Measurements from ENCODE around the gene HTRA1. TPM values are rescaled to one million over a fixed set of nuclear protein-coding genes. Genes with fewer than 3 reads are reported as not detected.
A peak's percentile ranks its signal among the peaks of the same experiment; 100 is the strongest.

The HTRA1 gene
- total RNA-seq, 1 donor from 2014 or later: 17.0 TPM

- Mint-ChIP-seq H3K4me3 (no peak overlapping the region), H3K27me3 (ENCODE audit: insufficient read depth, low read depth) (peaks cover 11% of the 10 kb centered on the region), H3K4me1 (peaks cover 14% of the 10 kb centered on the region), H3K9me3 (no peaks in the 10 kb centered on the region), H3K36me3 (no peaks in the 10 kb centered on the region), H3K27ac (no peak overlapping the region)
- H3K4me2 ChIP-seq: no peak overlapping the region
- H2AFZ ChIP-seq (replicated peaks): no peak overlapping the region
- no peak overlapping the region for H3K9ac ChIP-seq
- no peak overlapping the region for H3K4me3 ChIP-seq
- no peaks in the 10 kb centered on the region for H3K36me3 ChIP-seq
- no peaks in the 10 kb centered on the region for H4K20me1 ChIP-seq (ENCODE audit: low read depth)
- TF ChIP-seq EZH2phosphoT487 (IDR thresholded peaks at IDR 0.05) (no peak), EZH2 (IDR thresholded peaks at IDR 0.05) (no peak), CTCF (IDR thresholded peaks at IDR 0.05) (no peak)
- no peaks in the 10 kb centered on the region for H3K27me3 ChIP-seq
- H3K9me3 ChIP-seq (ENCODE audit: low read depth): no peaks in the 10 kb centered on the region
- no peaks in the 10 kb centered on the region for H3K4me1 ChIP-seq
- H3K27ac ChIP-seq: no peak overlapping the region
- no peak for DNase-seq (ENCODE audit: low spot score)
- no peaks in the 10 kb centered on the region for H3K79me2 ChIP-seq (ENCODE audit: low read depth)
- no peaks in the 10 kb centered on the region for H3F3A ChIP-seq (ENCODE audit: low read depth)
Measured at GRCh38 chr10:122516734-122517133, 55.4 kb downstream of the HTRA1 start.

- Mint-ChIP-seq H3K27me3 (ENCODE audit: insufficient read depth, low read depth) (peaks cover 6% of the 10 kb centered on the region), H3K4me3 (no peak overlapping the region), H3K36me3 (no peaks in the 10 kb centered on the region), H3K4me1 (peaks cover 14% of the 10 kb centered on the region), H3K9me3 (peaks cover 4% of the 10 kb centered on the region), H3K27ac (no peak overlapping the region)
- no peak overlapping the region for H2AFZ ChIP-seq (replicated peaks)
- no peaks in the 10 kb centered on the region for H3K4me1 ChIP-seq
- H3K27ac ChIP-seq: no peak overlapping the region
- no peaks in the 10 kb centered on the region for H3F3A ChIP-seq (ENCODE audit: low read depth)
- TF ChIP-seq EZH2 (IDR thresholded peaks at IDR 0.05): no peak
- TF ChIP-seq CTCF (IDR thresholded peaks at IDR 0.05): no peak
- no peak for TF ChIP-seq EZH2phosphoT487 (IDR thresholded peaks at IDR 0.05)
- H3K4me3 ChIP-seq: no peak overlapping the region
- H3K9ac ChIP-seq: no peak overlapping the region
- H4K20me1 ChIP-seq (ENCODE audit: low read depth): no peaks in the 10 kb centered on the region
- no peaks in the 10 kb centered on the region for H3K79me2 ChIP-seq (ENCODE audit: low read depth)
- DNase-seq (ENCODE audit: low spot score): peak; percentile 22
- H3K27me3 ChIP-seq: no peaks in the 10 kb centered on the region
- no peak overlapping the region for H3K4me2 ChIP-seq
- no peaks in the 10 kb centered on the region for H3K9me3 ChIP-seq (ENCODE audit: low read depth)
- no peaks in the 10 kb centered on the region for H3K36me3 ChIP-seq
Measured at GRCh38 chr10:122519144-122519543, 57.8 kb downstream of the HTRA1 start.

DNA sequence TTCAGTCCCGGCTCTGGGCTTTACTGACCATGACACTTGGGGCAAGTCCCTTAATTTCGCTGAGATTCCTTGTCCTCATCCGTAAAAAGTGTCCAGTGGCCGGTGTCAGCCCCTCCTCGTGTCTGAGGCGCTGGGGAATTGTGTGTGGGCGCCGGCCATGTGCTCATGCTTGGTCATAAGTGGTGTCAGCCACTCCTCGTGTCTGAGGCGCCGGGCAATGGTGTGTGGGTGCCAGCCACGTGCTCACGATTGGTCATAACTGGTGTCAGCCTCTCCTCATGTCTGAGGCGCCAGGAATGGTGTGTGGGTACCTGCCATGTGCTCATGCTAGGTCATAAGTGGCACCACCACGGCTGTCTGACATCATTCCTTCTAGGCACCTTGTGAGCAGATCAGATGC lies 58.5 kb downstream of the HTRA1 start:
- H4K20me1 ChIP-seq (ENCODE audit: low read depth): no peaks in the 10 kb centered on the region
- H3K79me2 ChIP-seq (ENCODE audit: low read depth): no peaks in the 10 kb centered on the region
- TF ChIP-seq EZH2 (IDR thresholded peaks at IDR 0.05) (no peak), EZH2phosphoT487 (IDR thresholded peaks at IDR 0.05) (no peak)
- Mint-ChIP-seq H3K36me3 (no peaks in the 10 kb centered on the region), H3K9me3 (peaks cover 4% of the 10 kb centered on the region), H3K4me3 (no peak overlapping the region), H3K27ac (no peak overlapping the region), H3K27me3 (ENCODE audit: insufficient read depth, low read depth) (peaks cover 6% of the 10 kb centered on the region), H3K4me1 (peaks cover 14% of the 10 kb centered on the region)
- H3K4me3 ChIP-seq: no peak overlapping the region
- no peak overlapping the region for H2AFZ ChIP-seq (replicated peaks)
- no peak for DNase-seq (ENCODE audit: low spot score)
- no peak overlapping the region for H3K4me2 ChIP-seq
- H3K27ac ChIP-seq: no peak overlapping the region
- H3K4me1 ChIP-seq: no peaks in the 10 kb centered on the region
- no peaks in the 10 kb centered on the region for H3K36me3 ChIP-seq
- H3K9me3 ChIP-seq (ENCODE audit: low read depth): no peaks in the 10 kb centered on the region
- no peak overlapping the region for H3K9ac ChIP-seq
- no peaks in the 10 kb centered on the region for H3F3A ChIP-seq (ENCODE audit: low read depth)
- no peaks in the 10 kb centered on the region for H3K27me3 ChIP-seq

GRCh38 chr10:122521011-122521410 lies 59.7 kb downstream of the HTRA1 start:
- Histone ChIP-seq H3K4me3 (no peak overlapping the region), H3K9me3 (ENCODE audit: low read depth) (no peaks in the 10 kb centered on the region)
- peaks cover 4% of the 10 kb centered on the region for H3K9me3 Mint-ChIP-seq

More at GRCh38 chr10:122521011-122521410, 59.7 kb downstream of the HTRA1 start:
- Histone ChIP-seq H3K27me3 (no peaks in the 10 kb centered on the region), H4K20me1 (ENCODE audit: low read depth) (no peaks in the 10 kb centered on the region), H3F3A (ENCODE audit: low read depth) (no peaks in the 10 kb centered on the region), H3K36me3 (no peaks in the 10 kb centered on the region), H2AFZ (replicated peaks) (no peak overlapping the region), H3K27ac (no peak overlapping the region), H3K79me2 (ENCODE audit: low read depth) (no peaks in the 10 kb centered on the region), H3K4me1 (no peaks in the 10 kb centered on the region), H3K4me2 (no peak overlapping the region), H3K9ac (no peak overlapping the region)
- Mint-ChIP-seq H3K4me1 (peaks cover 14% of the 10 kb centered on the region), H3K27me3 (ENCODE audit: insufficient read depth, low read depth) (peaks cover 6% of the 10 kb centered on the region), H3K4me3 (no peak overlapping the region), H3K36me3 (no peaks in the 10 kb centered on the region), H3K27ac (no peak overlapping the region)
- TF ChIP-seq CTCF (IDR thresholded peaks at IDR 0.05): no peak
- no peak for TF ChIP-seq EZH2phosphoT487 (IDR thresholded peaks at IDR 0.05)
- DNase-seq (ENCODE audit: low spot score): no peak

Data from neural progenitor cell (in vitro differentiated cells).